Endometrial microvascular endothelial cells (primary cell): ENCODE measurements around the gene PANK4. TPM values are rescaled to one million over a fixed set of nuclear protein-coding genes. Genes with fewer than 3 reads are reported as not detected.
"Not testable (repeated sequence)": the region's sequence is repeated elsewhere in the genome, so short reads cannot be mapped to it uniquely, and the experiment has no call there.

Source experiments
- in situ Hi-C: cut with HindIII; loops from 2 replicates; pipeline ENCODE4 v1.10.0; 2017; ENCODE audit warnings: low sequenced_read_pairs, low pct_unique_long_range_greater_than_20kb; ENCODE audit errors: inconsistent ontology term
- total RNA-seq: library from RNA; depleted of rRNA; stranded (reverse); fragments of >200 nt; gene quantifications from one replicate; pipeline ENCODE4 v1.2.3, GENCODE V29; 2015; ENCODE audit errors: inconsistent ontology term

The PANK4 gene
- total RNA-seq: 35.4 TPM

- in situ Hi-C loops: no loop called here
Measured at GRCh38 chr1:2525920-2526823, at the start of gene PANK4. TSS of gene PANK4 (minus strand) at chr1:2526596. CDS start at chr1:2526587, 9 bp downstream.

DNA sequence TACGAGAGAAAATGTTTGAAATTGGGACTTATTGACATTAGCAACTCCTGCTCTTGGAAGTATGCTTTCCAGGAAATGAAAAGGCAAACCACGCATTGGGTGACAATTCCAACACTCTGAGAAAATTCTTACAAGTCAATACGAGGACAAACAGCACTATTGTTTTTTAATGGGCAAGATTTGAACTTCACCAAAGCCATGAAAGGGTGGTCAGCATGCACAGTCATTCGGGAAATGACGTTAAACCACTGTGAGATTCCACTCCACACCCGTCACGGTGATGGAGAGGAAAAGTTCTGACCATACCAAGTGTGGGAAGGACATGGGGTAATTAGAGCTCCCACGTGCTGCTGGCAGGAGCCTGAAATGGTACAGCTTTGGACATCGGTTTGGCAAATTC lies 48.0 kb upstream of the PANK4 start:
- in situ Hi-C loops: no loop called here

GRCh38 chr1:2573250-2573920 lies 47.0 kb upstream of the PANK4 start:
- in situ Hi-C loops: no loop called here

DNA sequence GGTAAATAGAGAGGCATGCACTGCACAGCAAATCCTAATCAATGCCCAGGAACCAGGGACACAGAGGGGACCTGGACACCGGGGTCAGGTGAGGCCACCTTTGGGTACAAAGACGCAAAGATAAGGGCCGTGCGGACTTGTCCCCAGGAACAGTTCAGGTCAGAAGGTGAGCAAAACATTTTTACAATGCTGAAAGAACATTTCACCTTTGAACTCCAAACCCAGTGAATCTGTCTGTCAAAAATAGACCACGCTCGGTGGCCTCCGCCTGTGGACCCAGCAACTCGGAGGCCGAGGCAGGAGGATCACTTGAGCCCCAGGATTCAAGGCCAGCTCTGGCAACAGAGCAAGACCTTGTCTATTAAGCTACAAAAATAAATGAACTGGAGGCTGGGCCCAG lies 45.0 kb upstream of the PANK4 start:
- in situ Hi-C loops: no loop called here

GRCh38 chr1:2570332-2570731 lies 43.9 kb upstream of the PANK4 start:
- in situ Hi-C loops: no loop called here

DNA sequence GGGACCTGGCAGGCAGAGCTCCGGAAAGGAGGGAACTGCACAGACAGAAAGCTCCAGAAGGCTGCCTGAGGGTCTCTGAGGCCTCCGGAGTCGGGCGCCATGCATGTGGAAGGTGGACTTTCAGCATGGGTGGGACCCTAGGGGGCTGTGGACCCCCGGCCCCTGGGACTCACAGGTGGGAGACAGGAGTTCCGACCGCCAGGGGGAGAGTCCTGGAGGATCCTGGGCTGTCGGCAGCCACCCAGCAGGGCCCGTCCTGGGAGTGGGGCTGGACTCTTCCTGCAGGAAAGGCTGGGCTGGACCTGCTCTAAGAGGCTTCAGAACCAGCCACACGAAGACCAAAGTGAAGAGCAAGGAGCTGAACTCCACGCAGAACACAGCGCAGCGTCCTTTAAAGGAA lies 43.3 kb upstream of the PANK4 start:
- in situ Hi-C loops: not testable (repeated sequence)

DNA sequence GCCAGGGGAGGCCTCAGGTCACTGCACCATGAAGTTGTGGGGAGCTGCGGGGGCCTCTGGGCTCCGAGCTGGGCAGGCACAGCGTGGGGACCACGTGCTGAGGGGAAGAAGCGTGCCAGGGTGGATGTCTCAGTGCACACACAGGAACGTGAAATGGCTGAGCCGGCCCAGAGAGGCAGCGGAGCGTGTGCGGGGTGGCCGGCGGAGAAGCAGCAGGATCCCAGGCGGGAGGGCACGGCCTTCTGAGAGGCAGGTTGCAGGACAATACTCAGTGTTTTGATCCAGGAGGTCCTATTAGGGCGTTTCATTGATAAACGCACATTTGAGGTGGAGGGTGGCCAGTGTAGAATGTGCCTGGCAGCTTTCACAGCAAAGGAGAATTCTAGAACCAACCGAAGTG lies 42.7 kb upstream of the PANK4 start:
- in situ Hi-C loops: no loop called here

- in situ Hi-C loops: not testable (repeated sequence)
Measured at GRCh38 chr1:2568187-2568816, 41.9 kb upstream of the PANK4 start.

GRCh38 chr1:2567083-2567679 lies 40.8 kb upstream of the PANK4 start:
- in situ Hi-C loops: no loop called here

DNA sequence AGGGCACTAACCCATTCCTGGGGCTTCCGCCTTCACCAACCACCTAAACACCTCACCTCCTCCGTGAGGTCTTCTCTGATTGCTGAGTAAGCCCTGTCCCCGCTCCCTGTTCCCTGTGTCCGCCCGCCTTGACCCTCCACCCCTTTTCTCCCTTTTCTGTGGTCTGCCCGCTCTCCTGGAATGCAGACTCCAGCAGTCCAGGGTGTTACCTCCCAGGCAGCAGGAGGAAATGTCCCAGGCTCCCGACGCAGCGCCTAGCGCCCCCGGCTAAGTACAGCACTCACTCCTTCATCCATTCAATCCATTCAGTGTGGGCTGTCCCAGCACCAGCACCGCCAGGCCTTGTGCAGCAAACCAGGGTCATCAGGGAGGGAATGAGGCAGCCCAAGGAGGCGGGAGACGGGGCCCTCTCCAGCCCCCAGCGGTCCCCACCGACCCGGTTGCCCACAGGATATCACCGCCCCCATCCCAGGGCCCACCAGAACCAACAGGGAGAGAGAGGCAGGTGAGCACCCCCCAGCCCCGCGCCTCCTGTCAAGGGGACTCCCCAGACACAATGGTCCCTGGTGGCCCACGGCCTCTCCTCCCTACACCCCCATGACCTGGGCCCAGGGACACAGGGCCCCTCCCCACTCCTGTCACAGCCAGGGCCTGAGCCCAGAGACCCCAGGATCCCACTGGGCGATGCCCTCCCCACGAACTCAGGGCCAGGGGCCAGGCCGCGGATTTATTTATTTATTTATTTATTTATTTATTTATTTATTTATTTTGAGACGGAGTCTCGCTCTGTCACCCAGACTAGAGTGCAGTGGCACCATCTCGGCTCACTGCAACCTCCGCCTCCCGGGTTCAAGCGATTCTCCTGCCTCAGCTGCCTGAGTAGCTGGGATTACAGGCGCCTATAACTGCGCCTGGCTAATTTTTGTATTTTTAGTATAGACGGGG lies 40.0 kb upstream of the PANK4 start:
- in situ Hi-C loops: no loop called here

DNA sequence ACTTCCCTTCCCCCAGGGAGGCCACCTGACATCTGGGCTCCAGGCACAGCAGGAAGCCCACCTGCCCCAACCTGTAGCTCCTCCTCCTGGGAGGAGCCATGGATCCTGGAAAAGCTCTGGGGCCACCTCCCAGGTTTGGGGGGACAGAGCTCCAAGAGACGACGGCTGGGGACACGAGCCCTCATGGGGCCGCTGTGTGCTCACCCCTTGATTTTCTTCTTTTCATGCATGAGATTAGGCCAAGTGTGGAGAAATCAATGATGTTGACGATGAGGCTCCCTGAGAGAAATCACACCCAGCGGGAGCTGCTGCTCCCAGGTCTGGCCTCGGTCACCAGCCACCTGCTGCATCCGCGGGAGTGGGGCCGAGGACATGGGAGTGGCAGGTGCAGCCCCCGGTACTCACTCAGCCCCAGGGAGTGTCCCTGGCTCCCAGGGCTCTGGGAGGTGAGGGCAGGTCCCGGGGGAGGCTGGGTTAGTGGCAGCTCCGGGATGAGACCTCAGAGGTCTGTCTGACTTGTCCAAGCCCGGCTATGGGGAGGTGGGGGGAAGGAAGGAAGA lies 38.5 kb upstream of the PANK4 start:
- in situ Hi-C loops: no loop called here

- in situ Hi-C loops: no loop called here
Measured at GRCh38 chr1:2564006-2564814, 37.8 kb upstream of the PANK4 start.

DNA sequence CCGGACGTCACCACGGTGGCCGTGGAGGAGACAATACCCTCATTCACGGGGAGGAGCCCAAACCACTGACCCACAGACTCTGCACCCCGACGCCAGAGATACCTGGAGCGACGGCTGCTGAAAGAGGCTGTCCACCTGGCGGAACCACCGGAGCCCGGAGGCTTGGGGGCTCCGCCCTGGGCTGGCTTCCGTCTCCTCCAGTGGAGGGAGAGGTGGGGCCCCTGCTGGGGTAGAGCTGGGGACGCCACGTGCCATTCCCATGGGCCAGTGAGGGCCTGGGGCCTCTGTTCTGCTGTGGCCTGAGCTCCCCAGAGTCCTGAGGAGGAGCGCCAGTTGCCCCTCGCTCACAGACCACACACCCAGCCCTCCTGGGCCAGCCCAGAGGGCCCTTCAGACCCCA lies 36.8 kb upstream of the PANK4 start:
- in situ Hi-C loops: no loop called here

DNA sequence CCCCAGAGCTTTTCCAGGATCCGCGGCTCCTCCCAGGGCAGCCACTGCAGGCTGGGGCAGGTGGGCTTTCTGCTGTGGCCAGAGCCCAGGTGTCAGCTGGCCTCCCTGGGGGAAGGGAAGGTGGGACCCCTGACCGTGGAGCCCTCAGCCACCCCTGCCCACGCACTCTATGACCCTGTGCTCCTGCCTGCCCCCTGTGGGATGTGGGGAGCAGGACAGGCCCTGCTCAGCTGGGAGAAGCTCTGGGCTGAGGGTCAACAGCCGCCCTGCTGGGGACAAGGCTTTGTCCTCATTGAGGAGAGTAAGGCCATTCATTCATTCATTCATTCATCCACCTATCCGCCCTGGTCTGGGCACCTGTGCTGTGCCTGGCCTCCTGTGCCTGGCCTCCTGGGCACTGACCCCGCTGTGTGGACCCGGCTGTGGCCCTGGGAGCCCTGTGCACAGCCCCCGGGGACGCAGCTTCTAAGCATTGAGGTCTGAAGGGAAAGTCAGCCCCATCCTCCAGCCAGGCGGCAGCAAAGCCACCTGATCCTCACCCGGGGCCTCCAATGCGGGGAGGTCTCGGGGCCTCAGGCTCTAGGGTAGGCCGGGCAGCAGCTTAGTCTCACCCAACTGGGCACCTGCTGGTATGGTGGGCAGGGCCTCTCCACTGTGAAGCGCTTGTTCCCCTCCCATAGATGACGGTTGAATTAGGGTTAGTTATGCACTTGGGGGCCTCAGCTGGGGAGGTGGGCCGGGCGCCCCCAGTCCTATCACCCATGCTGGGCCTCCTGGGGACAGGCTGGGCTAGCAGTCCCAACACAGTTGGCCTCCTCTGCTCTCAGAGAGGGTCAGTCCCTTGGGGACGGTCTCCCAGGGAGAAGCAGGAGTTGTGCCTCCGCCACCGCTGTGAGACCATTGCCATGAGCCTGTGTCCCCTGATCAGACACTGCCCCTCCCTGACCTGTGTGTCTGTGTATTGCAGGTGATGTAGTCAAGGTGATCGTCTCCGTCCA lies 35.8 kb upstream of the PANK4 start:
- in situ Hi-C loops: no loop called here

DNA sequence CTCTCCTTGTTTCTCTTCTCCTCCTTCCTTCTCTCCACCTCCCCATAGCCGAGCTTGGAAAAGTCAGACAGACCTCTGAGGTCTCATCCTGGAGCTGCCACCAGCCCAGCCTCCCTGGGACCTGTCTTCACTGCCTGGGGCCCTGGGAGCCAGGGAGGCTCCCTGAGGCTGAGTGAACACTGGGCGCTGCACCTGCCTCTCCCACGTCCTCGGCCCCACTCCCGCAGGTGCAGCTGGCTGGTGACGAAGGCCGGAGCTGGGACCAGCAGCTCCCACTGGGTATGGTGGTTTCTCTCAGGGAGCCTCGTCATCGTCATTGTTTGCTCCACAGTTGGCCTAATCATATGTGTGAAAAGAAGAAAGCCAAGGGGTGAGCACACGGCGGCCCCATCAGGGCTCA lies 35.0 kb upstream of the PANK4 start:
- in situ Hi-C loops: no loop called here
